GM21723 (cell line): ENCODE results near the gene VWDE.
"Not testable (repeated sequence)": the region's sequence is repeated elsewhere in the genome, so short reads cannot be mapped to it uniquely, and the experiment has no call there.

ENCODE experiments used
- ATAC-seq: cut with Tn5 transposase; IDR thresholded peaks from one replicate; pipeline ENCODE4 v1.9.1; 2021; ENCODE audit warnings: mild to moderate bottlenecking, moderate library complexity; ENCODE audit not compliant: unreplicated experiment

Gene VWDE

GRCh38 chr7:12402365-12402725 is 1.3 kb downstream of the VWDE start:
- no peak for ATAC-seq

GRCh38 chr7:12401538-12402364 is 1.9 kb downstream of the VWDE start:
- ATAC-seq: no peak

DNA sequence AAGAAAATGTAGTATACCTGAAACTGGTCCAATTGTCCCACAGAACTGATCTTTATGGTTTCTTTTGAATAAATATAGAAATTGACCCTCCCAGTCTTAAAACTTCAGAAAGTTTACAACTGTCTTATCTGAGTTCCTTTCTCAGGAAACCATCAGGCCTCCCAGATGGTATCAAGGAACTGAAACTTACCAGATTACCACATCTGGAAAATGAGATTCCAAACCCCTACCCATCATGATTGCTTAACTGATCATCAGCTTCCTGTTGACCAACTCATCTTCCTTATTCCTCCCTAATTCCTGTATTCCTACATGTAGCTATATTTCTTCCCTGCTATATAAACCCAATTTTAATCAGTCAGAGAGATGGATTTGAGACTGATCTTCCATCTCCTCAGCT is 5.5 kb downstream of the VWDE start:
- no peak for ATAC-seq

GRCh38 chr7:12397671-12398070 is 6.0 kb downstream of the VWDE start:
- ATAC-seq: no peak

GRCh38 chr7:12396670-12397069 is 7.0 kb downstream of the VWDE start:
- ATAC-seq: not testable (repeated sequence)

- ATAC-seq: no peak
Measured at GRCh38 chr7:12391922-12392615, 11.6 kb downstream of the VWDE start.

DNA sequence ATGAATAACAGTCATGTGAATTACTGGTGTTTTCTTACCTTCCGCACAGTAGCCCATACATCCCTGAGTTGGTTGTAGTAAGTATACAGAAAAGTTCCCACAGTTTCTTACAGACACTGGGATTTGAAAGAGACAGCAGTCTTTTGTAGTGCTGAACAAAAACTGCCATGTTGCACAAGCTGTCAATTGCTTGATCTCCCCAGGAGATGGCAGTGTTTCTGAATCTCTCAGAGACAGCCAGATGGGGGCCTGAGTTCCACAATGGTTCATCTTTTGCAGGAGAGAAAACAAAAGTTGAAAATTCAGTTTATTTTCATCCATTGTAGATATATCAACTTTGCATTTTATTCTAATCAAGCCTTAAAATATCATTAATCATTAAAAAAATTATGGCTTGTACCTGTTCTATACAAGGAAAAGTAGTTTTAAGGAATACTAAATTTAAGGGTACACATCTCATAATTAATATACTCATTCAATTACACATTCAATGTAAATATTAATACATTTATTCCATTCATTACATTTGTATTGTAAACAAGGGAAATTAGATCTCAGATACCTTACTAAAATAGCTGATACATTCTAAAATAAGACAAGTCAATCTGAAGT is 14.5 kb downstream of the VWDE start:
- peak; percentile 97 for ATAC-seq

GRCh38 chr7:12386313-12386740 is 17.3 kb downstream of the VWDE start:
- no peak for ATAC-seq

- ATAC-seq: no peak
Measured at GRCh38 chr7:12385364-12385786, 18.3 kb downstream of the VWDE start.

- no peak for ATAC-seq
Measured at GRCh38 chr7:12383377-12383776, 20.3 kb downstream of the VWDE start.

- no peak for ATAC-seq
Measured at GRCh38 chr7:12378389-12378788, 25.3 kb downstream of the VWDE start.

DNA sequence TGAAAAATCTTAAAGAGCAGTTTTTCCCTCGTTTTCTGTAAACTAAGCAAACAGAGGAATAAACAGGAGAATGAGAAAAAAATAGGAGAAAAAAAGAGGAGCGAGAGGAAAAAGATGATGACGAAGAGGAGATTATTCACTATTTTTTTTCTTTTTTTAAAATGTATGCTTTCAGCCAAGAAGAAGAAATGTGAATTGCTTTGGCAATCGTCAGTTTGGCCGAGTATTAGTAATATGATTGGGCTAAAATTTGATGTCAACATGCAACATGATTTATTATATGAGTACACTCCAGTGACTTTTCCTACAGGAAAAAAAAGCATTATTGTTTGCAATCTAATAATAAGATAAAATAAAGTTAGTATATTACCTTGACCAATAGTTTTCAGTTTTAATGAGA is 26.3 kb downstream of the VWDE start:
- no peak for ATAC-seq

DNA sequence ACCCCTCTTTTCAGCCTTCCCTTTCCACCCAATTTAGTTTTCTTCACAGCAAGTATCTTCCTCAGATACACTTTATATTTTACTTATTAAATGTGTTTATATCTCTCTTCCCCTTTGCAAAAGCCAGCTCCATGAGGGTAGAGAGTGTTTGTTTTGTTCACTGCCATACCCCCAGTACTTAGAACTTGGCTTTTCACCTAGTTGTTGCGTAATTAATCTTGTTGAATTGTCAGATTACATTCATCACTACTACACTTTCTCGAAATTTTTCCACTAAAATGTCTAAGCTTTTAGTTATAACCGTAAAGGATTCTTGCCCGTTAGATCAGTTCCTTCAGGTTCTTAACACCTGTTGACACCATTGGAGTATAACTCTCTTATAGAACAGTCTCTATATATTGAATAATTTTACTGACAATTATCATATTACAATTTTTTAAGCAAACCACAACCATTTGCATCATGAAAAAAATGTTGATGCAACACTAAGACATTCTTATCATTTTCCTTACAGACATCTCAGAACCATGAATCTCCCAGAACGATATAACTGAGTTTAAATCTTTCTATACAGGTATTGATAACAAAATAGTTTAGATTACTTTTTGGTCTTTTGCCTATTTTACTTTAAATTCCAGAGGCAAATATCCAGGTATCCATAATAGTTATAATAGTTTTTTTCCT is 29.9 kb downstream of the VWDE start:
- ATAC-seq: no peak

DNA sequence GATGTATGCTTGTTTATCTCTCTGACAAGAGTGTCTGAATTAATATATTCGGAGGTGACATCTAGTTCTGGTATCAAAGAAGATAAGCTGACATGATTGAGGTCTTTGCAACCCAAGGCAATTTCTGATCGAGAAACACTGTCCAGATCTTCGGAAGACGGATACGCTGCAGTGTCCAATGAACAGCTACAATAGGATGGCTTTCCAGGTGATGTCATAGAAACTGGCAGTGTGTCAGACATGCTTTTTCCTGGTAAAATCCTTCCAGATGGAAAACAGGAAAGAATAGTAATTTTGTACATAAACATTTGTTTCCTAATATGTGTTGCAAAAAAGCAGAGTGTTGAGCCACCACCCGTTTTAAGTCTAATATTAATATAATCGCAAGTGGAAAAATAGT is 33.4 kb downstream of the VWDE start:
- ATAC-seq: no peak

DNA sequence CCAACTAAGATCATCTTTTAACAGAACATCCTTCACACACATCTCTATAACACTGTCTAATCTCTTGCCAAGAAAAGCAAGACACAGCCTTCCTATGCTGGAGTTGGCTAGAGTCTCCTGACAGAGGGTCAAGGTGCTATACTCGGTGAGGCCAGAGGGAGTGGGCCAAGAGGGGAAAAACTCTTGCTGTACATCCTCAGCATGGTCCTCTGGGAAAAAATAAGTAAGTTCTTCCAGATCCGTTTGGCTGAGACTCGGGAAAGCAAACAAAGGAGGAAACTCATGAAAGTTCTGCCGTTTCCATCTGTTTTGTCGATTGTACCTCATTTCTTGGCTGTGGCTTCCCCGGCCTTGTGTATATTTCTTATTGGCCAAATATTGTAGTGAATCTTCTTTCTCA is 33.9 kb downstream of the VWDE start:
- ATAC-seq: no peak

DNA sequence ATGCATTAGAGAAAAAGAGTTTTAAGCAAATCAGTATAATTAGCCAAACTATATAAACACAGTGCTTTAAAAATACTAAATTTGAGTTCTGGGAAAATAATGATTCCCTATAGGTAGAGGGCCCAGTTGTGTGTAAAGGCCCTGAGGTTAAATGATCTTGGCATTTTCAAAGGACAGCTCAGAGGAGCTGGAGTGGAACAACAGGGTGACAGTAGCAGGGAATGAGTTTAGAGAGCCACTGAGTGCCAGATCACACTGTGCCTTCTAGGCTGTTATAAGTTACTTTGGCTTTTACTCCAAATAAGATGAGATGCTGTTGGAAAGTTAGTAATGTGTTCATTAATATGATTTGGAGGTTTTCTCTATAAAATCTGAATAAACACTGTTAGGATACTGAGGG is 34.6 kb downstream of the VWDE start:
- ATAC-seq: no peak

- ATAC-seq: no peak
Measured at GRCh38 chr7:12360948-12361347, 42.7 kb downstream of the VWDE start.

- no peak for ATAC-seq
Measured at GRCh38 chr7:12358694-12359093, 45.0 kb downstream of the VWDE start.

DNA sequence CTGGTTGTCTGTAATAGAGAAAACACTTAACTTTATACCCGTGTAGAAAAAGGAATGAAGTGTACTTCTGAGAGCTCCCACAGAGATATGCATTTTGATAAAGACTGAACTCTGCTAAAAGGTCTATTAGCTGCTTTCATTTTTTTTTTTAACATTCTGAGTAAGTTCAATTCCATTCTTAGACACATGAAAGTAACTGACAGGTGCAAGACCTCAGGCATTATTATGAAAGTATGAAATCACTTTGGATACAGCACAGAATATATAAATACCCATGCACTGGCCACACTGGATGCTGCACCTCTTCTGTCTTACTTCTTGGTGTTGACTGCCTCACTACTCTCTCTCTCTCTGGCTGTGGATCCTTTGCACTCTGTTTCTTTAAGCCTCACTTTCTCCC is 46.2 kb downstream of the VWDE start:
- ATAC-seq: peak; percentile 77

GRCh38 chr7:12351843-12352242 is 51.8 kb downstream of the VWDE start:
- no peak for ATAC-seq

- no peak for ATAC-seq
Measured at GRCh38 chr7:12350971-12351370, 52.7 kb downstream of the VWDE start.
